GM21423 (cell line): ENCODE data around the gene USP53.
"Not testable (repeated sequence)": the region's sequence is repeated elsewhere in the genome, so short reads cannot be mapped to it uniquely, and the experiment has no call there.

Source experiments
- ATAC-seq: cut with Tn5 transposase; IDR thresholded peaks from one replicate; pipeline ENCODE4 v1.9.1; 2021; ENCODE audit warnings: mild to moderate bottlenecking, moderate library complexity; ENCODE audit not compliant: unreplicated experiment

The USP53 gene

DNA sequence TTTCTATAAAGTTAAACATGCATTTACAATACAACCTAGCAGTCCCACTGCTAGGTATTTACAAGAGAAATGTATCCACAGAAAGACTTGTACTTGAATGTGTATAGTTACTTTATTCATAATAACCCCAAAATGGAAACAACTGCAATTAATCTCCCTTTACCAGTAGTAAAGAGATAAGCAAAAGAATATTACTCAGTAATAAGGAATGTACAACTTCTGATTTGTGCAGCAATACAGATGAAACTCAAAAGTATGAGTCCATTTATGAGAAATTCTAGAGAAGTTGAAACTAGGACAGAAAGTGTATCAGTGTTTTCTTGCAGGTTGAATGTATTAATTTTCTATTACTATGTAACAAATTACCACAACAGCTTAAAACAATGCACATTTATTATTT lies 15.2 kb downstream of the USP53 start:
- ATAC-seq = no peak

GRCh38 chr4:119228406-119228805 lies 15.9 kb downstream of the USP53 start:
- ATAC-seq = no peak

GRCh38 chr4:119229908-119230687 lies 17.6 kb downstream of the USP53 start:
- no peak for ATAC-seq

- no peak for ATAC-seq
Observed at GRCh38 chr4:119231491-119231890, 19.0 kb downstream of the USP53 start.

DNA sequence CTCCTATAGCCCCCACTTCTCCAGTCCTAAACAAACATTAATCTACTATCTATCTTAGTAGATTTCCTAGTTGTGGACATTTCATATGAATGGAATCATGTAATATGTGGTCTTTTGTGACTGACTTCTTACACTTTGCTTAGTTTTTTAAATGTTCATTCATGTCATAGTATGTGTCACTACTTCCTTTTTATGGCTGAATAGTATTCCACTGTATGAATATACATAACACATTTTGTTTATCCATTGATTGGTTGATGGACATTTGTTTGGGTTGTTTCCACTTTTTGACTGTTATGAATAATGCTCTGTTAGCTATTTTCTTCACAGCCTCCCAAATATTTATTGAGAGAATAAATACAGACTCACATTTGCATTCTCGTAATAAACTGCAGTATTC lies 19.8 kb downstream of the USP53 start:
- no peak for ATAC-seq

DNA sequence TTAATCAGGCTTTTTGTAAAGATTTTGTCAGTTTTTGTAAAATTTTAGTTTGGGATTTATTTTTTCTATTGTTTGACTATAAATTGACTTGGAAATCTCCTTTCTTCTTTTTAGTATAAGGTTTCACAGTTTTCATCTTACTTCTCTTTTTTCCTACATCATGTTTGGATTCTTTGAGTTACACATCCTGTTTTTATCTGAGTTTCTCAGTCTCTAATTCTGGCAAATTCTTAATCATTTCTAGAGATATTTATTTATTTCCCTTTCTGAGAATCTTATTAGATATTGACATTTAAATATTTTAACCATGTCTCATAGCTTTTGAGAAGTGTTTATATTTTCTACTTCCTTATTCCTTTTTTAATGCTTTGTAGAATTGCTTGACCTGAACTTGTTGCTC lies 20.7 kb downstream of the USP53 start:
- ATAC-seq = no peak

GRCh38 chr4:119233750-119234149 lies 21.2 kb downstream of the USP53 start:
- no peak for ATAC-seq

DNA sequence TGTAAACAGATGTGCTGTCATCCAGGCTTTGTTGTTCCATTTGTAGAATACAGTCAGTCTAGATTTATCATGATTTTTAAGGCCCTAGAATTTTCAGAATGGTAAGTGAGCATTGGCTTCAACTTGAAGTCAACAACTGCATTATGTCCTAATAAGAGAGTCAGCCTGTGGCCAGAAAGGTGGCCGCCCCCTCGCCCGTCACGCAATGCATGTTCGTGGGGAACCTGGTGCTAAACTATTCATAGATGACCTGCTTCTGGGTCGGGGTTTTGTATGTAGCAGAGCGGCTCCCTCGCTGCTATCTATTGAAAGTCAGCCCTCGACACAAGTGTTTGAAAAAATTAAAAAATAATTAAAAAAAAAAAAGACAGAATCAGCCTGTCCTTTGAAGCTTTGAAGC lies 24.7 kb downstream of the USP53 start:
- ATAC-seq = no peak

GRCh38 chr4:119237642-119238041 lies 25.1 kb downstream of the USP53 start:
- no peak for ATAC-seq

DNA sequence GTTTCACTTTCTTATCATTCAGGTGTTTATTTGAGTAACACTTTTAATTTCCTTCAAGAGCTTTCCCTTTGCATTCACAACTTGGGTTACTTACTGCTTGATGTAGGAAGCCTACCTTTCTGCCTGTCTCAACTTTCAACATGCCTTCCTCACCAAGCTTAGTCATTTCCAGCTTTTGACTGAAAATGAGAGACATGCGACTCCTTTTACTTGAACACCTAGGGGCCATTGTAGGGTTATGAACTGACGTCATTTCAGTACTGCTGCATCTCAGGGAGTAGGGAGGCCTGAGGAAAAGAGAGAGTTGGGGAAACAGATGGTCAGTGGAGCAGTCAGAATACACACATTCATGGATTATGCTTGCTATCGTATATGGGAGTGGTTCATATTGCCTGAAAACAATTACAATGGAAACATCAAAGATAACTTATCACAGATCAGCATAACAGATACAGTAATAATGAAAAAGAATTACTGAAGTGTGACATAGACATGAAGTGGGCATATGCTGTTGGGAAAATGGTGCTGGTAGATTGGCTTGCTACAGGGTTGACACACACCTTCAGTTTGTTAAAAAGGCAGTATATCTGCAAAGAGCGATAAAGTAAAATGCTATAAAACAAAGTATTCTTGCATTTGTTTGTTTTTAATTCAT lies 25.7 kb downstream of the USP53 start:
- ATAC-seq = peak; percentile 98

DNA sequence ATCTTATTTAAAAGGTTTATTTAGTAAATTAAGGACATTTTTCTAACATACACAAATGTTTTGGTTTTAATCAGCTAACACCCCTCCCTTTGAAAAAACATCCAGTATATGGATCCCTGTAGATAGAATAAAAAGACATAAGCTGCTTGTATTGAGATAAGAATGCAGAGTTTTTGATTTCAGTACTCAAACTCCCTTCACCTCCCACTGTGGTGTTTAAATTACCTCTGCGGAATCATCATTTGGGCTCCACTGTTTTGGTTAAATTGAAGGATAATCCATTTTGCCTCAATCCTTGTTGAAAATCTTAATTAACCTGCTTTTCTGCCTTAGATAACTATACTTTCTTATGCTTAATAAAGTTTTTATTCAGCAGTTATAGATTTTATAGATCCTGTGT lies 27.6 kb downstream of the USP53 start:
- no peak for ATAC-seq

DNA sequence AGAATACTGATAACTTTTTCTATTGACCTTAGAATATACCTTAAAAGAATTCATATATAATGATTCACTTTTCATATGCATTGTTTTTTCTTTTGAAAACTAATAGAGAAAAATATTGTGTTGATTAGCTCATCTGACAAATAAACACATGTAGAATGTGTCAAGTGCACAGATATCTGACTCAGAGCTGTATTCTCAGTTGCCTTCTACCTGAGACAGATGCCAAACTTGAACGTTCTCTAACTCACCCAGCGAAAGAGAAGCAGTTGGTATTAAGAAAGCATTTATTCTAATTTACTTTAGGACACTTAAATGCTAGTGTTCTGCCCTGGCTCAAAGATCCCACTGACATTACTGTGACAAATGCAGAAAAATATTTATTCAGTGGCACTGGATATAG lies 28.1 kb downstream of the USP53 start:
- no peak for ATAC-seq

- no peak for ATAC-seq
Observed at GRCh38 chr4:119242417-119242816, 29.9 kb downstream of the USP53 start.

DNA sequence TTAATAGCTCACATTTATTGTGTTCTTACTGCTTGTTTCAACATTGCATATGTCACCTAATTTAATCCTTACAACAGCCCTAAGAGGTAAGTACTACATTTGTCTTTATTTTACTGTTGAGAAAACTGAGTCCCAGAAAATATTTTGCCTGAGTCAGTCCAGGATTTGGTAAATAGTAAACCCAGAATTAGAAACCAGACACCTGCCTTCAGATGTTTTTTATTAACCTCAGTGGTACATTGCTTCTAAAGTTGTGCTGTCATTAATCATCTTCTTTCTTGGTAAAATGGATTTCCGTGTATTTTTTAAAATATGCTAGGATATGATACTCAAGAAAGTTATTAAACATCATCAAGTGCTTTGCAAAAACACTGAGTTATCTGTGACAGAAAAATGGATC lies 31.4 kb downstream of the USP53 start:
- ATAC-seq = no peak

DNA sequence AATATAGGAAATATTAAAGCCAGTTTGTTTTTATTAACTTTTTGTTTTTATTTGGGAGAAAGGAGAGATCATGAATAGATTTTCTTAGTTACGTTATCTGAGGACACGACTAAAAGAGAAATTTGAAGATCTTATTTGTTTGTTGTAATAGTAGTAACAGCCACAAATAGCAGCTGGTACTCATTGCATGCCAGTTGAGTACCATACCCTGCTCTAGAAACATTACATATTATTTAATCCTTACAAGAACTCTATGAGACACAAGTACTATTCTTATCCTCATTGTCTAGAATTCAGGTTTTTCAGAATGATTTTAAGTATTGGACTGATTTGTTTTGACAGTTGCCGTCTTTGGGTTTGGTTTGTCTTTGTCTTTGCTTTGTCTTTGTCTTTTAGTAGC lies 31.8 kb downstream of the USP53 start:
- no peak for ATAC-seq

- ATAC-seq = no peak
Observed at GRCh38 chr4:119244832-119245231, 32.3 kb downstream of the USP53 start.

- no peak for ATAC-seq
Observed at GRCh38 chr4:119246177-119246733, 33.7 kb downstream of the USP53 start.

GRCh38 chr4:119251037-119251436 lies 38.5 kb downstream of the USP53 start:
- not testable (repeated sequence) for ATAC-seq

DNA sequence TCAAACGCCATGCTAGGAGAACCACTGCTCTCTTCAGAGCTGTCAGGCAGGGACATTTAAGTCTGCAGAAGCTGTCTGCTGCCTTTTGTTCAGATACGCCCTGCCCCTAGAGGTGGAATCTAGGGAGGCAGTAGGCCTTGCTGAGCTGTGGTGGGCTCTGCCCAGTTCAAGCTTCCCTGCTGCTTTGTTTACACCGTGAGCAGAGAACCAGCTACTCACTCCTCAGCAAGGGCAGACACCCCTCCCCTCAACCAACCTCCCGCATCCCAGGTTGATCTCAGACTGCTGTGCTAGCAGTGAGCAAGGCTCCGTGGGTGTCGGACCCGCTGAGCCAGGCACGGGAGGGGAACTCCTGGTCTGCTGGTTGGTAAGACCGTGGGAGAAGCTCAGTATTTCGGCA lies 42.7 kb downstream of the USP53 start:
- ATAC-seq = not testable (repeated sequence)

DNA sequence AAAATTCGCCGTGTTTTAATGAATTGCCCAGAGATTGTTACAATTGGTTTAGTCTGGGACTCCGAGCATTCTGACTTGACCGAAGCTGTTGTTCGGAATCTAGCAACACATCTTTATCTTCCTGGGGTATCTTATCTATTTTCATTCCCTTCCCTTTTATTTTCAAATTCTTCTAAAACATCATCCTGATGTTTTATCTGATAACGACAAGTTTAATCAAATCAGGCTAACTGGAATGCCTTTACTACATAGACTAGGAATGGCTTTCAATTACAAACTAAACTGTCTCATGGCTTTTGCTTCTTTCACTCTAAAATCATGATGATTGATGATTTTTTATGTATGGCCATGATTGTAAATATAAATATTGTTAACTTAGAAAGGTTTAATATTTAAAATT lies 48.0 kb downstream of the USP53 start:
- no peak for ATAC-seq

- no peak for ATAC-seq
Observed at GRCh38 chr4:119261986-119262385, 49.5 kb downstream of the USP53 start.

- ATAC-seq = no peak
Observed at GRCh38 chr4:119264743-119265142, 52.2 kb downstream of the USP53 start.
